GM18517 (cell line): ENCODE data around the gene CHST8.

Source experiments
- ATAC-seq: cut with Tn5 transposase; IDR thresholded peaks from one replicate; pipeline ENCODE4 v1.9.1; 2021; ENCODE audit warnings: mild to moderate bottlenecking, moderate library complexity; ENCODE audit not compliant: unreplicated experiment

The CHST8 gene

DNA sequence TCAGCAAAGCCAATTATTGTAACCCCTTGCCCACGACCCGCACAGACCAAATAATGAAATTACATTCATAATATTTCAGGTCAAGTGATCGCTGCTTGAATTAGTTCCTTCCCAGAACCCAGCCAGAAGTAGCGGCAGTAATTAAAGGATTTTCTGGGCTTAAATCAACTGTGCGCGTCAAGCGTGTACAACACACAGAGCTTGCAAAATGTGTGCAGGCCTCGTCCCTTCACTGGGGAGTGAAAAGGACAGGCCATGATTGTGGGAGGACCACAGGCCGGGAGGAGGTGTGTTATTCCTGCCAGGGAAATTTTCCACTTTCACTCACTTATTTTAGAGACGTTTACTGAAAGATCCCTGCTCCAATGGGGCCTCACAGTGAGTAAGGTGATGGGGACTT is 84.9 kb downstream of the CHST8 start:
- ATAC-seq = no peak

DNA sequence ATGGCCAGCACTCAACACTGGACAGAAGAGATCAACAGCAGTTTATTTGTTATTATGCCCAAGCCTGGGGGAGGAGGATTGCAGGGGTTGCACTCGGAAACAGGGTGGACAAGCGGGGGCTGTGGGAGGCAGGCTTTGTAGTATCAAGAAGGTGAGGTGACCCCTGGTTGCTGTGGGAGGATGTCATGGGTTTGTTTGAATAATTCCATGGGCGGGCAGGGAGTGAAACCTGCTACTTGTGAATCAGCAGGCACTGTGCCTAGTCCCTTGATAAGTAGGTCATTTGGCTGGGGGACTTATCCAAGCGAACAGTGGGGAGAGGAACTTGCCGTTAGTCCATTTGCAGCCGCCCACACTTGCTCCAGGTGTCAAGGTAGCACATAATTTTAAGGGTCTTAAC is 90.5 kb downstream of the CHST8 start:
- no peak for ATAC-seq

DNA sequence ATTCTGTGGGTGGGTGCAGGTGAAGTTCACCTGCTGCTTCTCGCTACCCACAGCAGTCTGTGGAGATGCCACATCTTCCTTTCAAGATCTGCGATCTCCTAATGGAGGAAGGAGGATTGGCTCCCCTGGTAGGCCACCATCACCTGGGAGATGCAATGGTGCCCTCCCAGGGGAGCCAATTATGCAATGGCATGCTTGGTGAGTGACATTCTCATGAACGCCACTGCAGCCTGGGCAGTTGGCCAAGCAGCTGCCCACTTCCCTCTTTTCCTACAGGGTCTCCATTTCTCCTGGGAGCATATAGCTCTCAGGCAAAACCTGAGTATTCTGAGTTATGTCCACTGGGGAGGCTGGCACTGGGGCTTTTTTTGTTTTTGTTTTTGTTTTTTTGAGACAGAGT is 91.4 kb downstream of the CHST8 start:
- ATAC-seq = no peak

DNA sequence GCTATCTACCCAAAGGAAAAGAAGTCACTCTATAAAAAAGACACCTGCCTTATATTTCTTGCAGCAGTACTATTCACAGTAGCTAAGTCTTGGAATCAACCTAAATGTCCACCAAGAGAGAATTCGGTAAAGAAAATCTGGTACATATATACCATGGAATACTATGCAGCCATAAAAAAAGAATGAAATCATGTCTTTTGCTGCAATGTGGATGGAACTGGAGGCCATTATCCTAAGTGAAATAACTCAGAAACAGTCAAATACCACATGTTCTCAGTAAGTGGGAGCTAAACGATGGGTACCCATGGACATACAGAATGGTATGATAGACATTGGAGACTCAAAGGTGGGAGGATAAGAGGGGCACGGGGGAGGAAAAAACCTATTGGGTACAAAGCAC is 92.4 kb downstream of the CHST8 start:
- ATAC-seq = no peak

DNA sequence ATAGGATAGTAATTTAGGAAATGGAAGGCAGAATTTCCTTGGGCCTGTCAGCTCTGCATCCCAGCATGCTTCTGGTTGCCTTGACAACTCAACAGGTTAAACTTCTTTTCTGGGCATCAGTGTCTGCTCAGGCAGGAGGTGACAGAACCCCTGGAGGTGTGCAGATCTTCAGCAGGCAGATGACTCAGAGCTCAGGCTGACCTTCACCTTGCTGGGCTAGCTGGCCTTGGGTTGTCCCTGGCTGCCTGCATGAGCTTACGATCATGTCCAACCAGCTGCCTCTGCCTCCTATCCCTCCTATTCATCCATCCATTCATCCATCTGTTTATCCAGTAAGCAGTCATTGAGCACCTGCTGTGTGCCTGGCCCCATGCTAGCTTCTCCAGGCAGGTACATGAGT is 93.7 kb downstream of the CHST8 start:
- ATAC-seq = no peak

DNA sequence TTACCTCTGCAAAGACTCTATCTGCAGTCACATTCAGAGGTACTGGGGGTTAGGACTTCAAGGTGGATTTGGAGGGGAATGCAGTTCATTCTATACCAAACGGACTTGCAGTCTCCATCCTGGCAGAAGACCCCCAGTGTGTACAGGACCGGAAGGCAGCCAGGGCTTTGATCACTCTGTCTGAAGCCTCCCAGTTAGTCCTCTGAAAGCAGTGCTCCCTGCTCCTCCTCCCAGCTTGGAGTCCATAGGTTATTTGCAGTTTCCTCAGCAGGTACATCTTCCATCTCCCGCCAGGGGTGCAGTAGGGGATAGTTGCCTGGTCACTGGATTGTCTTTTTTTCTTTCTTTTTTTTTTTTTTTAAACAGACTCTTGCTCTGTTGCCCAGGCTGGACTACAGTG is 96.1 kb downstream of the CHST8 start:
- no peak for ATAC-seq

DNA sequence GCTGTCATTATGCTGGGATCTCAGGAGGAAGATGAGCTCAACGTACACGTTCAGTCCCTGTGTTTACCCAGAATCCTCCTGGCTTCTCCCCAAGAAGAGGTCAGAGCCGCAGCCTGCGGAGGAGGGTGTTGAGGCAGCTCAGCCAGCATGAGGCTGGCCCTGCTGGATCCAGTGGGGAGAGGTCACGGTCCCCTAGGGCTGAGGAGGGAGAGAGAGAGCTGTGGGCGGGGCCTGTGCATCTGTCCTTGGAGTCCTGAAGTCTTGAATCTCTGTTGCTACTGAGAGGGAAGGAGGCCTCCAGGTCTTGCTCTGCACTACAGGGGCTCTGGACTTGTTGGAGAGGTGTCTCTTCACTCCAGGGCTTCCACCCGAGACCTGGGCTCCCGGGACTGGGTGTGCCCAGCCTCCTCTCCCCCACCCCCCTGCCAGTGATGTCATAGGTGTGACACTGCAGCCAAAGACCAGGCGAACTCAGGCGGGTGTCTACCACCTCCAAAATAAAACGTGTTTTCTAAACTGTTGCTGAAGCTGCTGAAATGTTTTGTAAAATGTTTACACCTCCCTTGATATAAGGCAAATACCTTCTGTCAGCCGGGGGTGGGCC is 97.0 kb downstream of the CHST8 start:
- no peak for ATAC-seq

DNA sequence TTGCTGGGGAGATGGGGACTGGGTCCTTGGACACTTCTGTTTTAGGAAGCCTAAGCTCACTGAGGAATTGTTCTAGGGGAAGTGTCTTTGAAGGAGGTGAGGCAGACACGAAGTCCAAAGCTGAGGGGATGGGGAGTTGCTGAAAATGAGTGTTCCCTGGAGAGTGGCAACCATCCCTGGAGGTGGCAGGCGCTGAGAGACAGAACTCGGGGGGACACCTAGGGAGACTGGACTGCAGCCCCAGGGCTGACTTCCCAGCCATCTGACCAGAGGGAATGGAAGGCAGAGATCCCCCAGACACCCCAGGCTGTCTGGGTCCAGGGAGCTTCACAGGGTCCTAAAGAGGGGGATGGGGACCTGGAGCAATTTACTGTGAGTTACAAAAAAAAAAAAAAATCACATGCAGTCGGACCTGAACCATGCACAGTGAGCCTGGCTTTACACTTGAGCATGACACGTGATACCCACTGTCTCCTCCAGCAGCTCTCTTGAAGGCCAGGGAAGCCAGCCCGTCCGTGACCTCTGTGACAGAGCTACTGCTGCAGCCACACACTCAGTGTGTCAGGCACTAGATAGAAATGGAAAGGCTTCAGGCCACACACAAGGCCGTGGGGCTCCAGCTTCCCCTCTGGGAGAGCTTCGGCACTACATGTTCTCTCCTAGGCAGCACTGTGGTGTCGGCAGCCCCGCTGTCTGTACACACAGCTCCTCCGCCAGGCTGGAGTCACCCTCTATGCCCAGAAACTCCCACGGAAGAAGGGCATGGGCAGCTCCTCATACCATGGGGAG is 97.8 kb downstream of the CHST8 start:
- no peak for ATAC-seq

DNA sequence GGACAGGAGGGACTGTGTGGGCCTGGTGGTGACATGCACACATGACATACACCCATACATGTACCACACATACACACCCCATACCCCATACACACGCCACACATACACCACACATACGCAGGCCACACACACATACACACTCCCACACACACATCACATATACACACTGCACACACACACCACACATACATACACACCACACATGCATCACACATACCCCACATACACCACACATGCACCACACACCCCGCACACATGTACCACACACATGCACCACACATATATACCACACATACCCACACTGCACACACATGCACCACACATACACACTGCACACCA is 98.4 kb downstream of the CHST8 start:
- no peak for ATAC-seq

DNA sequence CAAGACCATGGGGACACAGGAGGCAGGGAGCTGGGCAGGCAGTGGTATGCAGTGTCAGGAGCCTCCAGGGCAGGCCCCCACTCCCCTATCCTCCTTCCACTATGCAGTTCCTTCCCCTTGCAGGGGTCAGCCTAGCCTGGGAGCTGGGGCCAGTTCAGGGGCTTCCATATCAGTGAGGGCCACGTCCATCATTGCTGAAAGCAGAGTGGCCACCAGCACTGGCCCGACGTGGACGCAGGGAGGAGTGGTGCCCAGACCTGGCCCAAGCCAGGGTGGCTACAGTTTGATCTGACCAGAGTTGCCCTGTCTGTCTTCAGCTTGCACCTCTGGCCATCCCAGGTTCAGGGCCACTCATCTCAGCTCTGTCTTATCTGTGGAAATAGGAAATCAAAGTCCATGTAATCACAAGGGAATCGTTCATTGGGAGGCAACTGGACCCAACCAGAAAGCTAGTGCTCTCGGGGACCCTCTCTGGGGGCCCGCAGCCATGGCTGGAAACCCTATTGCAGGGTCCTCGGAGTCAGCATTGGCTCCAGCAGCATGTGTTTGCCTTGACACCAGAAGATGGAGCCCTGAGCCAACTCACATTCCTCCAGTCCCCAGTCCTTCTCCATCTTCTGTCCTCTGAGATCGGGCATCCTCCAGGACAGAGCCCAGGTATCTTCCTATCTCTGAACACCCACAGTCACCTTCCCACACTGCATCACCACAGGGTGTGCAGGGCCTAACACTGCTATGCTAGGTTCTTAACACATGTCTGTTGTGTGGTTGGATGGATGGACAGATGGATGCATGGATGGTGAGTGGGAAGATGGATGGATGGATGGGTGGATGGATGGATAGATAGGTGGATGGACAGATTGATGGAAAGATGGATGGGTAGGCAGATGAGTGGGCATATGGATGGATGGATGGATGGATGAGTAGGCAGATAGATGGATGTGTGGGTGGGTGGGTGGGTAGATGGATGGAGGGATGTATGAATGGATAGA is 99.2 kb downstream of the CHST8 start:
- ATAC-seq = no peak

DNA sequence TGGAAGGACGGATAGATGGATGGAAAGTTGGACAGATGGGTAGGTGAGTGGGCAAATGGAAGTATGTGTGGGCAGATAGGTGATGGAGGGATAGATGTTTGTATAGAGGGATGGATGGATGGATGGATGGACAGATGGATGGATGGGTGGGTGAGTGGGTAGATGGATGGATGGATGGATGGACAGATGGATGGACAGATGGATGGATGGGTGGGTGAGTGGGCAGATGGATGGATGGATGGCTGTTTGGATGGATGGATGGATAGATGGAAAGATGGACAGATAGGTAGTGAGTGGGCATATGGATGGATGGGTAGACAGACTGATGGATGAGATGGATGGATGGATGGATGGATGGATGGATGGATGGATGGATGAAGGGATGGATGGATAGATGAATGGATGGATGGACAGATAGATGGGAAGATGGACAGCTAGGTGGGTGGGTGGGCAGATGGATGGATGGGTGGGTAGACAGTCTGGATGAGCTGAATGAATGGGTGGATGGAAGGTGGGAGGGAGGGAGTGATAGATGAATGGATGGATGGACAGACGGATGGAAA is 100.1 kb downstream of the CHST8 start:
- no peak for ATAC-seq

DNA sequence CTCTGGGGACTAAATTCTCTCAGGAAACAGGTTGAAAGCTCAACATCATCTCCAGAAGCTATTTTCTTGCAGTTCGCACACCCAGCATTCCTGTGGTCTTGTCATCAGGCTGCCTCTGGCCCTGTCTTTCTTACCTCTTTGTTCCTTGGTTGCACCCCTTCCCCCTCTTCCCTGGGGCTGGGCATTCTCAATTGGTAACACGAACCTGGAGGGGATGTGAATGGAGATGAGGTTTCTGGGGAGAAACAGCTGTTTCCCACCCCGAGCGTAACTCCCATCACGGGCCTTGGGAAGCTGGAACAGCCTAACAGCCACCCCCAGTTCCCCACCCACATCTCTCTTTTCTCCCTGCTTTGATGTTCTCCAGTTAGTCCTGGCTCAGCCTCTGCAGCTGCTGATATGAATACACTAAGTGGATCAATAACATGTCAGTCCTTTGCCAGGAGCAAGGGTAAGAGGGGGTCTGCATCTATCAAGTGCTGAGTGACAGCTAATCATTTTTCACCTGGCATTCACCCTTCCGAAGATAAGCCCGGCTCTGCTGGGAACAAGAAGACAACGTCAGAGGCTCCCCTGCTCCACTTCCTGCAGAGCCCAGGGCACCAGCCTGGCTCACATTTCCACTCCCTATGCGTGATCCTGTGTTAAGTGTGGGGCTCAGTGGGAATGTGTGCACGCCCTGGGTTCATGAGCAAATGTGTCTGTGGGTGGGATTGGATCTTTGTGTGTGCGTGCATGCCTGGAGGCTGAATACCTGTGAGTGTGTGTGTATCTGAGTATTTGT is 100.9 kb downstream of the CHST8 start:
- no peak for ATAC-seq

DNA sequence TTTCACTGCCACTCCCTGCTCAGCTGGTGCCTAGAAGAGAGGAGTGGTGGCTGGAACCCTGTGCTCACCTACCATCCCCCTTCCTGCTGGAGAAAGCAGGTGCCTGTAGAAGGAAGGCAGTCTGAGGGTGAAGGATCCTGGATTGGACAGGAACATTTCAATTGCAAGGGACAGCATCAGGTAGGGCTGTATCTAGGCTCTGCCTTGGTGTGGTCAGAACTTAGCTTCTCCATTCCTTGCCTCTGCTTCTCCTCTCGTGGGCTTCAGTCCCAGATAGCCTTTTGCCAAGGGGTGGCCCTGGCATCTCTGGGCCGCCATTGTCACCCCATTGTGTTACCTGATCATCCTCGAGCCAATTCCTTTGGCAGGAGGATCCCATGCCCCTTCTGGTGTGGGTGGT is 101.8 kb downstream of the CHST8 start:
- no peak for ATAC-seq

DNA sequence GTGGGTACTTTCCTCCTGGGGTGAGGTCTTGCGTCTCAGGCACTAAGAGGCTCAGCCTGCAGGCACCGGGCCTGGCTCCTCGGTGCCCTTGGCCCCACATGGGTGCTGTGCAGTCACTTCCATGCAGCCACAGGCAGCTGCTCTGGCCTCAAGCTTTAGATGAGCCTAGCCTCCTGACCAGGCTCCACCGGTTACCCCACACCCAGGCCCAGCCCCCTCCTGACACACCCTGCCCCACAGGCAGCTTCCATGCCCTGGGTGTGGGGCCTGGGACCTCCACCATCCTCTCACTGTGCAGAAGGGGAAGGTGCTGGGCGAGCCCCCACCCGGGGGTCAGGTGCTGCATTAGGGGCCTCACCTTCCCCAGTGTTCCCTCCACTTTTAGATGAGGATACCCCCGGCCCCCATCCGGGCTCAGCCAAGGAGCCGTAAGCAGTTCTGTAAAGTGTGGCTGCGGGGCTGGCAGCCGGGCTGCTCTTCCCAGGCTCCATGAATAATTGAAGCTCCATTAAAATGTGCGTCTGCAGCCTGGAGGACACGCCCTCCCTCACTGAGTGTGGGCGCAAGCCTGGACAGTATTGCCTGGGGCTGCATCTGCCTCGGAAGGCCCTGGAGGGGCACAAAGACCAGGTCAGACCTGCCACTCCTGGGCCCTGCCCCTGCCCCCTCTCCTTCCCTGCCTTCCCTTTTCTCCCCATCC is 102.4 kb downstream of the CHST8 start:
- no peak for ATAC-seq

DNA sequence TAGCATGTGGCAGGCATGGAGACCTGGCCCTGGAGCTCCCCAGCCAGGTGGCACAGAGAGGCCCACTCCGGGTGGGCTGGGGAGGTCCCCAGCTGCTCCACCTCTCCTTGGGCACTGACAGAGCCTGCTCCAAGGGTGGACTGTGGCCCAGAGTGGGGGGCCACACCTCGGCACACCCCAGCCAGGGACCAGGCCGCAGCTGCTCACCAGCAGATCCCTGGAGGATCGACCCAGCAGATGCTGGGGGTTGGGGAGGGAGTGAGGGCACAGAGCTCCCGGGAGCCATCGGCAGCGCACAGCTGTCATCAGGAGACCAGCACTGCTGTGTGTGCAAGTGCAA is 102.9 kb downstream of the CHST8 start:
- ATAC-seq = no peak

DNA sequence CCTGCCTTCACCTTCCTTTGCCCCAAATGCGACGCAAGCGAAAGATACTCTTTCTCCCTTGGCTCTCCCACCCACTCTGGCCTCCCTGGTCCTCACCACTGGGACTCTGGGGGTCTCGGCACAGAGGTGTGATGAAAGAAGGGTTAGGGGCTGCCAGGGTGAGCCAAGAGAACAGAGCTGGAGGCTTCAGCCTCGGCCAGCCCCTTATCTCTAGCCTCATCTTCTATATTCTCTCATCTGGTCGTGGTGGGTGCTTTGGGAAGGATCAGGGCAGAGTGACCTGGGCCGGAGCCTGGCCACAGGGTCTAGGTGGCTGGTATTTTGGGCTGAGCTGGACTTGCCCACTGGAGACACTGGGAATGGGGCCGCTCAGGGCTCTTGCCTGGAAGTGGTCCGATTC is 103.8 kb downstream of the CHST8 start:
- ATAC-seq = no peak

DNA sequence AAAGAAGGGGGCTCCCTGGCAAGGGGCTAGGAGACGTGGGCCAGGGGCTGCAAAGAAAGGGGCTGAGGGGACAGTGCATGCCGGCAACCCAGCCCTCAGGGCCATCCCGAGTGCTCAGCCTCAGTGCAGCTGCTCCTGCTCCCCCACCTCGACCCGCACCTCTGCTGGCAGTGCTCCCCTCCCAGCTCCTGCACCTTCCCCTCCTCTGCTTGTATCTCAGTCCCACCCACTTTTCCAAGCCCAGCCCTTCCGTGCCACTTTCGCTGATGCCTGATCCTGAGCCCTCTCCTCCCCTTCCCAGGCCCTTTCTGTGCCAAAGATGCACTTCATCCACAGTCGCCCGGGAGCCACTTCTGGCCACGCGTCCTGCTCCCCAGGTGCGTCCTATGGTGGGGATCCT is 105.0 kb downstream of the CHST8 start:
- no peak for ATAC-seq

DNA sequence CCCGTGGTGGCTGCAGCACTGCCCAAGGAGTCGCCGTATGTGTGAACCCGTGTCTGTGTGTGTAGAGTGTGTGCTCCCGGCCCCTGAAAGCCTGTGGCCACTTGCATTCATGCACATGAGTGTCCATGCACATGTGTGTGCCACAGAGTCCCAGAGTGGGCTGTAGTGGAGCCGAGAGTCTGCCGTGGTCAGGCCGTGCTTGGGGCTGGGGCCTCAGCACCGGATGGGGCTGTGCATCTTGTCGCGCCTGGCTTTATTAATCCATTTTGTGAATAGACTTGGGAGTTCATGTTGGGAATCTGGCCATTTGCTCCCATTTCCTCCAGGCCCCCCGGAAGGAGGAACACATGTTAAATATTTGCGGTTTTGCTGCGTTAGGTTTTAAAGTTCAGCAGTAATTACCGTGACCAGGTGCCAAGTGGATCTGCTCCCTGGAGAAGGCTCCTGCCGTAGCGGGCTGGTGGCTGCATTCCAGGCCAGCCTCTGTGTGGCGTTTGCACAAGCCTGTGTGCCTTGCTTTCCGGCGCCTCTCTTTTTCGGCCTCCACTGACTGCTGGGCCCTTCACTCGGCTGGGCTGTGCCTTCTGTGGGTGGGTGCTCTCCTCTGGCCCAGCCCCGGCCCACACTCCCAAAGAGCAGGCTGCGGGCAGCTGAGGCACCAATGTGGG is 105.7 kb downstream of the CHST8 start:
- no peak for ATAC-seq

DNA sequence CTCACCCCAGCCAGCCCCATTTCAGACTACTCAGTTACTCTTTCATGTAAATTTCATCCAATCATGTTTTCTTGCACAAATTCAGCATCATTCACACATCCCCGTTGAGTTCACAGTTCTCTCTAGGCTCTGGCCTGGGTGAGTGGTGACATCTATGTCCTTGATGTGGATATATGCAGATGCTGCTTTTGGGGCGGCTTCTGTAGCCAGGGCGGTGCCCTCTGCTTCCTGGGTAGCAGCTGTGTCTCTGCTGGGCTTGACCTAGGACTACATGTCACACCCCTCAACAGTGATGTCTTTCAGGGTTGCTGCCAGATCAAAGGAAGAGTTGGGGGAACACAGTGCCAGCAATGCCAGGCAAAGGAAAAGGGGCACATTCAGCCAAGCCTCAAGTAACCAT is 106.4 kb downstream of the CHST8 start:
- no peak for ATAC-seq
